GM21367 (cell line): ENCODE results near the gene CCRL2.
"Not testable (repeated sequence)": the region's sequence is repeated elsewhere in the genome, so short reads cannot be mapped to it uniquely, and the experiment has no call there.

Source experiments
- ATAC-seq: cut with Tn5 transposase; IDR thresholded peaks from one replicate; pipeline ENCODE4 v1.9.1; 2021; ENCODE audit not compliant: unreplicated experiment

Gene CCRL2

GRCh38 chr3:46402902-46403301 lies 4.2 kb upstream of the CCRL2 start:
- not testable (repeated sequence) for ATAC-seq

- no peak for ATAC-seq
These were observed 1.6 kb upstream of the CCRL2 start for GRCh38 chr3:46405301-46406019.

- ATAC-seq, result no peak
These were observed 644 bp upstream of the CCRL2 start for GRCh38 chr3:46406443-46406787.

GRCh38 chr3:46407970-46408369 lies 911 bp downstream of the CCRL2 start:
- ATAC-seq, result no peak

GRCh38 chr3:46408853-46409252 lies 1.8 kb downstream of the CCRL2 start:
- no peak for ATAC-seq

GRCh38 chr3:46409739-46410489 lies 2.9 kb downstream of the CCRL2 start:
- no peak for ATAC-seq

GRCh38 chr3:46410669-46411068 lies 3.6 kb downstream of the CCRL2 start:
- no peak for ATAC-seq

GRCh38 chr3:46411271-46411670 lies 4.2 kb downstream of the CCRL2 start:
- no peak for ATAC-seq

- ATAC-seq, result no peak
These were observed 5.8 kb downstream of the CCRL2 start for GRCh38 chr3:46412786-46413298.

- ATAC-seq, result no peak
These were observed 6.9 kb downstream of the CCRL2 start for GRCh38 chr3:46413951-46414350.

GRCh38 chr3:46414739-46415138 lies 7.7 kb downstream of the CCRL2 start:
- ATAC-seq, result no peak

- no peak for ATAC-seq
These were observed 9.2 kb downstream of the CCRL2 start for GRCh38 chr3:46416125-46416810.

- no peak for ATAC-seq
These were observed 9.9 kb downstream of the CCRL2 start for GRCh38 chr3:46416811-46417510.

- ATAC-seq, result no peak
These were observed 11.0 kb downstream of the CCRL2 start for GRCh38 chr3:46417841-46418611.

GRCh38 chr3:46419816-46420215 lies 12.8 kb downstream of the CCRL2 start:
- no peak for ATAC-seq

- no peak for ATAC-seq
These were observed 13.9 kb downstream of the CCRL2 start for GRCh38 chr3:46420931-46421330.

GRCh38 chr3:46422617-46423016 lies 15.6 kb downstream of the CCRL2 start:
- ATAC-seq, result no peak

- ATAC-seq, result no peak
These were observed 16.5 kb downstream of the CCRL2 start for GRCh38 chr3:46423588-46423987.

- not testable (repeated sequence) for ATAC-seq
These were observed 19.4 kb downstream of the CCRL2 start for GRCh38 chr3:46426476-46426875.

GRCh38 chr3:46427404-46427803 lies 20.3 kb downstream of the CCRL2 start:
- not testable (repeated sequence) for ATAC-seq
